ENCODE measurements around the gene ACBD6. TPM values are rescaled to one million over a fixed set of nuclear protein-coding genes. Genes with fewer than 3 reads are reported as not detected.

ACBD6 gene
- total and polyA plus RNA-seq, 2 donors (not counting 1 experiment from before 2014, with no cell fraction given): 52.9 to 80.9 TPM

DNA sequence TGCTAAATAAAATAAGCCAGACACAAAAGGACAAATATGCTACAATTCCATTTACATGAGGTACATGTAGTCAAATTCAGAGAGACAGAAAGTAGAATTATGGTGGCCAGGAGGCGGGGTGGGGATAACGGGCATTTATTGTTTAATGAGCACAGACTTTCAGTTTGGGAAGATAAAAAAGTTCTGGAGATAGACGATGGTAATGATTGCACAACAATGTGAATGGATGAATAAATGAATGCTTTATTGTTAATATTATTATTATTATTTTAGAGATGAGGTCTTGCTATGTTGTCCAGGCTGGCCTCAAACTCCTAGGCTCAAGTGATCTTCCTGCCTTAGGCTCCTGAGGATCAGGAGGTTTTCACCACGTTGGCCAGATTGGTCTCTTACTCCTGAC is 150.4 kb downstream of the ACBD6 start:
- Histone ChIP-seq H3K79me2 (ENCODE audit: control insufficient read depth, insufficient read depth, low read length) (peaks cover 9% of the 10 kb centered on the region), H3K36me3 (replicated peaks in 1 of 2; ENCODE audit: control extremely low read depth in 1 of 2, control insufficient read depth in 1 of 2, extremely low read depth in 1 of 2, insufficient read depth in 2 of 2, low read length in 1 of 2) (peaks cover 0 to 2% of the 10 kb centered on the region in 2 experiments), H3K4me3 (ENCODE audit: control extremely low read depth in 1 of 5, extremely low read depth in 1 of 5, insufficient read depth in 1 of 5, low read depth in 2 of 5, low read length in 4 of 5) (no peak overlapping the region), H2AFZ (ENCODE audit: insufficient read depth, low read depth, low read length, poor library complexity, severe bottlenecking) (no peak overlapping the region), H3K4me1 (ENCODE audit: control insufficient read depth in 2 of 2, insufficient read depth in 2 of 2, low read length in 2 of 2) (no peaks in the 10 kb centered on the region), H4K20me1 (ENCODE audit: control insufficient read depth, insufficient read depth, low read length, poor library complexity, severe bottlenecking) (no peaks in the 10 kb centered on the region), H3K27ac (ENCODE audit: low read length in 2 of 2) (no peak overlapping the region), H3K9ac (ENCODE audit: low read length) (no peak overlapping the region), H3K9me3 (ENCODE audit: control extremely low read depth in 1 of 3, control insufficient read depth in 2 of 3, insufficient read depth in 1 of 3, low read length in 2 of 3) (no peaks in the 10 kb centered on the region), H3K4me2 (replicated peaks; ENCODE audit: low read depth, low read length, poor library complexity, severe bottlenecking) (no peak overlapping the region), H3K27me3 (replicated peaks in 1 of 4; ENCODE audit: control extremely low read depth in 1 of 4, control insufficient read depth in 3 of 4, insufficient read depth in 4 of 4, low read length in 3 of 4) (no peaks in the 10 kb centered on the region)
- Mint-ChIP-seq H3K27me3 (no peaks in the 10 kb centered on the region), H3K9me3 (ENCODE audit: insufficient read depth) (no peaks in the 10 kb centered on the region), H3K4me3 (no peak overlapping the region), H3K27ac (no peak overlapping the region), H3K4me1 (peaks cover under 1% of the 10 kb centered on the region)
- intact Hi-C loops (cut with micrococcal nuclease): no loop called here
- 100% methylated on average over 3 of the region's 4 CpGs for WGBS (ENCODE audit: insufficient coverage)
- POLR2A ChIA-PET: no interaction called here
- CTCF ChIA-PET: no interaction called here
- DNase-seq (no peak), ATAC-seq (ENCODE audit: low read depth) (no peak)
- TF ChIP-seq, protein P1, sequence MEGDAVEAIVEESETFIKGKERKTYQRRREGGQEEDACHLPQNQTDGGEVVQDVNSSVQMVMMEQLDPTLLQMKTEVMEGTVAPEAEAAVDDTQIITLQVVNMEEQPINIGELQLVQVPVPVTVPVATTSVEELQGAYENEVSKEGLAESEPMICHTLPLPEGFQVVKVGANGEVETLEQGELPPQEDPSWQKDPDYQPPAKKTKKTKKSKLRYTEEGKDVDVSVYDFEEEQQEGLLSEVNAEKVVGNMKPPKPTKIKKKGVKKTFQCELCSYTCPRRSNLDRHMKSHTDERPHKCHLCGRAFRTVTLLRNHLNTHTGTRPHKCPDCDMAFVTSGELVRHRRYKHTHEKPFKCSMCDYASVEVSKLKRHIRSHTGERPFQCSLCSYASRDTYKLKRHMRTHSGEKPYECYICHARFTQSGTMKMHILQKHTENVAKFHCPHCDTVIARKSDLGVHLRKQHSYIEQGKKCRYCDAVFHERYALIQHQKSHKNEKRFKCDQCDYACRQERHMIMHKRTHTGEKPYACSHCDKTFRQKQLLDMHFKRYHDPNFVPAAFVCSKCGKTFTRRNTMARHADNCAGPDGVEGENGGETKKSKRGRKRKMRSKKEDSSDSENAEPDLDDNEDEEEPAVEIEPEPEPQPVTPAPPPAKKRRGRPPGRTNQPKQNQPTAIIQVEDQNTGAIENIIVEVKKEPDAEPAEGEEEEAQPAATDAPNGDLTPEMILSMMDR (IDR thresholded peaks at IDR 0.05): no peak
- no peak for TF ChIP-seq EZH2 (IDR thresholded peaks at IDR 0.05; ENCODE audit: borderline replicate concordance, insufficient read depth, low read depth, low read length, poor library complexity, severe bottlenecking)

DNA sequence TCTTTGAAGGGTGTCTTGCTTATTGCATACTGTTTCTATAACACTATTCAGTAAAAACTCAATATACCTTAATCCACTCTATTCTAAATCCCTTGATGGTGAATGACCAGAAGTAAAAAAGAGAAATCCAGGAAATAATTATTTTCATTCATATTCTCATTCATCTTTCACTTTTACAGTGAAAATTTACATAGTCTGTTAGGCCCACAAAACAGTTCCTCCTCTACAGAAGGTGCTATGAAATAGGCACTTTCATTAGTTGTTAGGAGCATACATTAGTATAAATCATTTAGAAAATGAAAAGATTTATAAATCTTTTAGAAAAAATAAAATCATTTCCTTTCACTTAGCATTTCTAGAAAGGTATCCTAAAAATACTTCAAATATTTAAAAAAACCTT is 157.2 kb downstream of the ACBD6 start:
- no peaks in the 10 kb centered on the region for H3K9me3 Mint-ChIP-seq (ENCODE audit: insufficient read depth)
- Histone ChIP-seq H3K9me3 (ENCODE audit: control extremely low read depth in 1 of 3, control insufficient read depth in 2 of 3, insufficient read depth in 1 of 3, low read length in 2 of 3) (no peaks in the 10 kb centered on the region), H3K79me2 (ENCODE audit: control insufficient read depth, insufficient read depth, low read length) (peaks cover 2% of the 10 kb centered on the region), H3K36me3 (replicated peaks in 1 of 2; ENCODE audit: control extremely low read depth in 1 of 2, control insufficient read depth in 1 of 2, extremely low read depth in 1 of 2, insufficient read depth in 2 of 2, low read length in 1 of 2) (no peaks in the 10 kb centered on the region), H3K4me3 (ENCODE audit: control extremely low read depth in 1 of 5, extremely low read depth in 1 of 5, insufficient read depth in 1 of 5, low read depth in 2 of 5, low read length in 4 of 5) (no peak overlapping the region), H3K27me3 (replicated peaks in 1 of 4; ENCODE audit: control extremely low read depth in 1 of 4, control insufficient read depth in 3 of 4, insufficient read depth in 4 of 4, low read length in 3 of 4) (no peaks in the 10 kb centered on the region), H3K4me2 (replicated peaks; ENCODE audit: low read depth, low read length, poor library complexity, severe bottlenecking) (no peak overlapping the region), H3K27ac (ENCODE audit: low read length in 2 of 2) (no peak overlapping the region), H4K20me1 (ENCODE audit: control insufficient read depth, insufficient read depth, low read length, poor library complexity, severe bottlenecking) (no peaks in the 10 kb centered on the region), H3K9ac (ENCODE audit: low read length) (no peak overlapping the region), H3K4me1 (ENCODE audit: control insufficient read depth in 2 of 2, insufficient read depth in 2 of 2, low read length in 2 of 2) (no peaks in the 10 kb centered on the region), H2AFZ (ENCODE audit: insufficient read depth, low read depth, low read length, poor library complexity, severe bottlenecking) (no peak overlapping the region)
- TF ChIP-seq EZH2 (IDR thresholded peaks at IDR 0.05; ENCODE audit: borderline replicate concordance, insufficient read depth, low read depth, low read length, poor library complexity, severe bottlenecking): no peak
- TF ChIP-seq, protein P1 (IDR thresholded peaks at IDR 0.05): no peak
- H3K4me3 Mint-ChIP-seq: no peak overlapping the region
- H3K27me3 Mint-ChIP-seq: no peaks in the 10 kb centered on the region
- DNase-seq (no peak), ATAC-seq (ENCODE audit: low read depth) (no peak)
- ChIA-PET POLR2A (no interaction called here), CTCF (no interaction called here)
- no peak overlapping the region for H3K27ac Mint-ChIP-seq
- H3K4me1 Mint-ChIP-seq: peaks cover 9% of the 10 kb centered on the region
- intact Hi-C loops (cut with micrococcal nuclease): no loop called here

All from B cell (primary cell).